ENCODE results near the gene RBAK.

- TF ChIP-seq CTCF (IDR thresholded peaks at IDR 0.05) (no peak), POLR2A (IDR thresholded peaks at IDR 0.05) (no peak)
Observed at GRCh38 chr7:5068521-5068920, 22.9 kb downstream of the RBAK start.
